Muscle of leg (tissue), 11 donors: ENCODE measurements around the gene CBR3. TPM values are rescaled to one million over a fixed set of nuclear protein-coding genes. Genes with fewer than 3 reads are reported as not detected.

Experiments
- DNase-seq: peaks from one replicate; pipeline ENCODE4 v3.0.0; 2013
- H3K27ac ChIP-seq: one replicate; pipeline ENCODE4 v1.5.1; 2013; ENCODE audit warnings: mild to moderate bottlenecking, low read length, control low read depth
- H3K27me3 ChIP-seq: one replicate; pipeline ENCODE4 v1.6.1; 2013; ENCODE audit warnings: low read length; ENCODE audit not compliant: control insufficient read depth, insufficient read depth
- H3K36me3 ChIP-seq: one replicate; pipeline ENCODE4 v1.6.1; 2013; ENCODE audit warnings: low read length; ENCODE audit not compliant: control insufficient read depth, insufficient read depth
- H3K4me1 ChIP-seq: one replicate; pipeline ENCODE4 v1.6.1; 2013; ENCODE audit warnings: low read length; ENCODE audit not compliant: control insufficient read depth, insufficient read depth
- H3K4me3 ChIP-seq: one replicate; pipeline ENCODE4 v1.5.1; 2013; ENCODE audit warnings: low read length, control low read depth
- H3K9me3 ChIP-seq: replicated peaks from 2 replicates; pipeline ENCODE4 v1.6.1; 2013; ENCODE audit warnings: low read depth, low read length; ENCODE audit not compliant: control insufficient read depth
- WGBS: methylation state at CpG from one replicate; pipeline ENCODE4 v1.1.5; 2013; ENCODE audit warnings: missing lambda C conversion rate; ENCODE audit not compliant: insufficient coverage; 5-methylcytosine and 5-hydroxymethylcytosine counted together
- polyA plus RNA-seq, 8 donors: library from polyadenylated mRNA; unstranded; fragments of 120-200 nt; gene quantifications; one replicate each; pipeline versions ENCODE4 v1.2.1 to v1.2.3, GENCODE V29; 2013; ENCODE audit warnings: inconsistent platforms in 1 of 8, low replicate concordance in 1 of 8; ENCODE audit not compliant: insufficient read length in 8 of 8, insufficient read depth in 1 of 8
- total RNA-seq: library from RNA; stranded (reverse); fragments of 120-200 nt; gene quantifications from one replicate; pipeline ENCODE4 v1.2.4, GENCODE V29; 2013

CBR3 gene
- total and polyA plus RNA-seq, 9 donors: 2.2 to 4.1 (median 3.3) TPM

GRCh38 chr21:36149788-36150711 is 15.2 kb downstream of the CBR3 start:
- 39% methylated on average over 5 of the region's 7 CpGs for WGBS

GRCh38 chr21:36155603-36156338 is 20.9 kb downstream of the CBR3 start:
- H3K36me3 ChIP-seq: no peaks in the 10 kb centered on the region
- H3K27me3 ChIP-seq: peaks cover 6% of the 10 kb centered on the region
- no peaks in the 10 kb centered on the region for H3K9me3 ChIP-seq
- peak overlapping the region; percentile 29 for H3K27ac ChIP-seq
- peaks cover 12% of the 10 kb centered on the region for H3K4me1 ChIP-seq
- DNase-seq: no peak
- peak overlapping the region; percentile 67 for H3K4me3 ChIP-seq
- WGBS: 3% methylated on average over 48 of the region's 53 CpGs

More at GRCh38 chr21:36149788-36150711, 15.2 kb downstream of the CBR3 start:
- Histone ChIP-seq H3K9me3 (no peaks in the 10 kb centered on the region), H3K4me3 (no peak overlapping the region), H3K36me3 (no peaks in the 10 kb centered on the region), H3K4me1 (peaks cover 8% of the 10 kb centered on the region), H3K27me3 (no peaks in the 10 kb centered on the region), H3K27ac (peak overlapping the region; percentile 32)
- DNase-seq: peak; percentile 82

- no peaks in the 10 kb centered on the region for H3K9me3 ChIP-seq
- peaks cover 12% of the 10 kb centered on the region for H3K4me1 ChIP-seq
- peaks cover 6% of the 10 kb centered on the region for H3K27me3 ChIP-seq
- 0% methylated on average over 43 of the region's 43 CpGs for WGBS
- peak overlapping the region; percentile 35 for H3K27ac ChIP-seq
- H3K36me3 ChIP-seq: no peaks in the 10 kb centered on the region
- DNase-seq: peak; percentile 98
- peak overlapping the region; percentile 67 for H3K4me3 ChIP-seq
Measured at GRCh38 chr21:36156339-36156814, 21.5 kb downstream of the CBR3 start.

GRCh38 chr21:36156815-36157670 is 22.2 kb downstream of the CBR3 start, which contains the start of gene DOP1B:
Gene DOP1B, plus strand, starts transcription at chr21:36156824. Its CDS starts 7,910 bp downstream, at chr21:36164734.
- H3K27me3 ChIP-seq: peaks cover 6% of the 10 kb centered on the region
- H3K27ac ChIP-seq: peak within 1 kb of the TSS; percentile 42
- H3K36me3 ChIP-seq: no peaks in the 10 kb centered on the region
- no peaks in the 10 kb centered on the region for H3K9me3 ChIP-seq
- H3K4me1 ChIP-seq: peaks cover 12% of the 10 kb centered on the region
- H3K4me3 ChIP-seq: peak within 1 kb of the TSS; percentile 67
- WGBS: 1% methylated on average over 77 of the region's 83 CpGs
- DNase-seq: no peak

GRCh38 chr21:36159356-36159921 is 24.6 kb downstream of the CBR3 start:
- H3K36me3 ChIP-seq: no peaks in the 10 kb centered on the region
- no peak for DNase-seq
- H3K4me3 ChIP-seq: no peak overlapping the region
- no peak overlapping the region for H3K27ac ChIP-seq
- peaks cover 16% of the 10 kb centered on the region for H3K4me1 ChIP-seq
- peaks cover 6% of the 10 kb centered on the region for H3K27me3 ChIP-seq
- H3K9me3 ChIP-seq: no peaks in the 10 kb centered on the region
- 90% methylated on average over 6 of the region's 13 CpGs for WGBS

- Histone ChIP-seq H3K4me1 (peaks cover 12% of the 10 kb centered on the region), H3K27ac (no peak overlapping the region), H3K27me3 (peaks cover 2% of the 10 kb centered on the region), H3K4me3 (no peak overlapping the region), H3K9me3 (no peaks in the 10 kb centered on the region), H3K36me3 (no peaks in the 10 kb centered on the region)
- 88% methylated on average over 2 of the region's 2 CpGs for WGBS
- DNase-seq: no peak
Measured at GRCh38 chr21:36160850-36161178, 25.9 kb downstream of the CBR3 start.

- Histone ChIP-seq H3K27ac (no peak overlapping the region), H3K4me3 (no peak overlapping the region), H3K4me1 (peaks cover 4% of the 10 kb centered on the region), H3K36me3 (peaks cover 11% of the 10 kb centered on the region), H3K27me3 (no peaks in the 10 kb centered on the region), H3K9me3 (no peaks in the 10 kb centered on the region)
- DNase-seq: no peak
- WGBS: 98% methylated on average over 4 of the region's 5 CpGs
Measured at GRCh38 chr21:36162631-36163030, 27.8 kb downstream of the CBR3 start.

- Histone ChIP-seq H3K36me3 (peaks cover 12% of the 10 kb centered on the region), H3K27me3 (no peaks in the 10 kb centered on the region), H3K4me1 (peaks cover 4% of the 10 kb centered on the region), H3K27ac (no peak overlapping the region), H3K4me3 (no peak overlapping the region), H3K9me3 (no peaks in the 10 kb centered on the region)
- no peak for DNase-seq
- WGBS: 53% methylated on average over 3 of the region's 10 CpGs
Measured at GRCh38 chr21:36163750-36164741, 29.2 kb downstream of the CBR3 start.
